IgD-negative memory B cell (primary cell): ENCODE data around the gene FTO. TPM values are rescaled to one million over a fixed set of nuclear protein-coding genes. Genes with fewer than 3 reads are reported as not detected.
"Not testable (repeated sequence)": the region's sequence is repeated elsewhere in the genome, so short reads cannot be mapped to it uniquely, and the experiment has no call there.

Experiments used
- H3K27ac Mint-ChIP-seq, 3 donors: one replicate each; pipeline ENCODE4 v1.8.0; 2020 to 2022; ENCODE audit warnings: mild to moderate bottlenecking in 3 of 3, mixed read lengths in 3 of 3, moderate library complexity in 1 of 3
- H3K27me3 Mint-ChIP-seq: one replicate; pipeline ENCODE4 v1.8.0; 2021; ENCODE audit warnings: mixed read lengths
- H3K36me3 Mint-ChIP-seq: one replicate; pipeline ENCODE4 v1.8.0; 2020; ENCODE audit warnings: mild to moderate bottlenecking, mixed read lengths
- H3K4me1 Mint-ChIP-seq, 3 donors: one replicate each; pipeline ENCODE4 v1.8.0; 2020 to 2022; ENCODE audit warnings: mixed read lengths in 3 of 3, mild to moderate bottlenecking in 1 of 3
- H3K4me3 Mint-ChIP-seq, 4 donors: one replicate each; pipeline ENCODE4 v1.8.0; 2020 to 2022; ENCODE audit warnings: mild to moderate bottlenecking in 4 of 4, mixed read lengths in 4 of 4, moderate library complexity in 3 of 4
- H3K9me3 Mint-ChIP-seq, 3 donors: one replicate each; pipeline ENCODE4 v1.8.0; 2020 to 2021; ENCODE audit warnings: mixed read lengths in 3 of 3, mild to moderate bottlenecking in 1 of 3
- polyA plus RNA-seq: library from polyadenylated mRNA; unstranded; fragments of 300-500 nt; fragmentation: Illumina TruSeq; gene quantifications from one replicate; pipeline ENCODE4 v1.2.3, GENCODE V29; 2021

FTO gene
- polyA plus RNA-seq, 1 donor from 2014 or later: 53.2 TPM

GRCh38 chr16:53882310-53882709 is 178.4 kb downstream of the FTO start:
- Mint-ChIP-seq H3K4me3 (no peak overlapping the region), H3K36me3 (peaks cover 18% of the 10 kb centered on the region), H3K9me3 (peaks cover 0 to 6% (median 2%) of the 10 kb centered on the region in 3 donors), H3K4me1 (peaks cover 0 to 1% (median 0%) of the 10 kb centered on the region in 3 donors), H3K27ac (no peak overlapping the region), H3K27me3 (no peaks in the 10 kb centered on the region)

GRCh38 chr16:53884748-53885147 is 180.8 kb downstream of the FTO start:
- peaks cover 22% of the 10 kb centered on the region for H3K36me3 Mint-ChIP-seq
- no peak overlapping the region for H3K4me3 Mint-ChIP-seq
- no peak overlapping the region for H3K27ac Mint-ChIP-seq
- H3K4me1 Mint-ChIP-seq: no peaks in the 10 kb centered on the region
- peaks cover 0 to 6% (median 2%) of the 10 kb centered on the region in 3 donors for H3K9me3 Mint-ChIP-seq
- H3K27me3 Mint-ChIP-seq: no peaks in the 10 kb centered on the region

- no peaks in the 10 kb centered on the region for H3K27me3 Mint-ChIP-seq
- H3K4me3 Mint-ChIP-seq: no peak overlapping the region
- no peaks in the 10 kb centered on the region for H3K4me1 Mint-ChIP-seq
- H3K36me3 Mint-ChIP-seq: peaks cover 25% of the 10 kb centered on the region
- no peak overlapping the region for H3K27ac Mint-ChIP-seq
- H3K9me3 Mint-ChIP-seq: peaks cover 0 to 6% (median 2%) of the 10 kb centered on the region in 3 donors
Measured at GRCh38 chr16:53886482-53887378, 182.8 kb downstream of the FTO start.

GRCh38 chr16:53888222-53888621 is 184.3 kb downstream of the FTO start:
- no peaks in the 10 kb centered on the region for H3K4me1 Mint-ChIP-seq
- H3K4me3 Mint-ChIP-seq: no peak overlapping the region
- H3K27me3 Mint-ChIP-seq: no peaks in the 10 kb centered on the region
- no peak overlapping the region for H3K27ac Mint-ChIP-seq
- peaks cover 23% of the 10 kb centered on the region for H3K36me3 Mint-ChIP-seq
- H3K9me3 Mint-ChIP-seq: peaks cover 0 to 6% (median 2%) of the 10 kb centered on the region in 3 donors

GRCh38 chr16:53890877-53891276 is 186.9 kb downstream of the FTO start:
- not testable (repeated sequence) for H3K4me1 Mint-ChIP-seq, H3K9me3 Mint-ChIP-seq, H3K27me3 Mint-ChIP-seq, H3K27ac Mint-ChIP-seq, H3K4me3 Mint-ChIP-seq
- H3K36me3 Mint-ChIP-seq: peaks cover 11% of the 10 kb centered on the region

- H3K9me3 Mint-ChIP-seq: peaks cover 0 to 5% (median 2%) of the 10 kb centered on the region in 3 donors
- H3K4me3 Mint-ChIP-seq: no peak overlapping the region
- no peak overlapping the region for H3K27ac Mint-ChIP-seq
- H3K4me1 Mint-ChIP-seq: no peaks in the 10 kb centered on the region
- H3K36me3 Mint-ChIP-seq: peaks cover 11% of the 10 kb centered on the region
- H3K27me3 Mint-ChIP-seq: no peaks in the 10 kb centered on the region
Measured at GRCh38 chr16:53891409-53892139, 187.6 kb downstream of the FTO start.

GRCh38 chr16:53892155-53892554 is 188.2 kb downstream of the FTO start:
- no peaks in the 10 kb centered on the region for H3K9me3 Mint-ChIP-seq
- H3K4me1 Mint-ChIP-seq: no peaks in the 10 kb centered on the region
- no peaks in the 10 kb centered on the region for H3K27me3 Mint-ChIP-seq
- no peak overlapping the region for H3K4me3 Mint-ChIP-seq
- no peak overlapping the region for H3K27ac Mint-ChIP-seq
- H3K36me3 Mint-ChIP-seq: peaks cover 9% of the 10 kb centered on the region

- Mint-ChIP-seq H3K27me3 (no peaks in the 10 kb centered on the region), H3K4me3 (no peak overlapping the region), H3K27ac (peak overlapping the region in 1 of 3 donors; percentile 32), H3K4me1 (no peaks in the 10 kb centered on the region), H3K36me3 (peaks cover 11% of the 10 kb centered on the region), H3K9me3 (no peaks in the 10 kb centered on the region)
Measured at GRCh38 chr16:53893731-53894435, 189.9 kb downstream of the FTO start.

- H3K27ac Mint-ChIP-seq: no peak overlapping the region
- H3K9me3 Mint-ChIP-seq: no peaks in the 10 kb centered on the region
- H3K4me3 Mint-ChIP-seq: no peak overlapping the region
Measured at GRCh38 chr16:53894686-53895085, 190.7 kb downstream of the FTO start.

GRCh38 chr16:53895433-53895832 is 191.5 kb downstream of the FTO start:
- H3K27ac Mint-ChIP-seq: no peak overlapping the region
- peaks cover 8% of the 10 kb centered on the region for H3K36me3 Mint-ChIP-seq
- no peaks in the 10 kb centered on the region for H3K9me3 Mint-ChIP-seq
- H3K27me3 Mint-ChIP-seq: no peaks in the 10 kb centered on the region
- no peak overlapping the region for H3K4me3 Mint-ChIP-seq
- no peaks in the 10 kb centered on the region for H3K4me1 Mint-ChIP-seq

More at GRCh38 chr16:53894686-53895085, 190.7 kb downstream of the FTO start:
- H3K36me3 Mint-ChIP-seq: peaks cover 8% of the 10 kb centered on the region
- H3K4me1 Mint-ChIP-seq: no peaks in the 10 kb centered on the region
- no peaks in the 10 kb centered on the region for H3K27me3 Mint-ChIP-seq

- H3K9me3 Mint-ChIP-seq: no peaks in the 10 kb centered on the region
- no peaks in the 10 kb centered on the region for H3K4me1 Mint-ChIP-seq
- peaks cover 8% of the 10 kb centered on the region for H3K36me3 Mint-ChIP-seq
- H3K27me3 Mint-ChIP-seq: no peaks in the 10 kb centered on the region
- H3K4me3 Mint-ChIP-seq: no peak overlapping the region
- no peak overlapping the region for H3K27ac Mint-ChIP-seq
Measured at GRCh38 chr16:53895851-53896250, 191.9 kb downstream of the FTO start.

GRCh38 chr16:53896722-53897121 is 192.8 kb downstream of the FTO start:
- no peak overlapping the region for H3K27ac Mint-ChIP-seq
- H3K36me3 Mint-ChIP-seq: peaks cover 8% of the 10 kb centered on the region
- peaks cover 0 to 5% (median 0%) of the 10 kb centered on the region in 3 donors for H3K4me1 Mint-ChIP-seq
- no peak overlapping the region for H3K4me3 Mint-ChIP-seq
- no peaks in the 10 kb centered on the region for H3K9me3 Mint-ChIP-seq
- H3K27me3 Mint-ChIP-seq: no peaks in the 10 kb centered on the region

GRCh38 chr16:53898993-53899392 is 195.0 kb downstream of the FTO start:
- H3K27me3 Mint-ChIP-seq: no peaks in the 10 kb centered on the region
- peaks cover 12% of the 10 kb centered on the region for H3K36me3 Mint-ChIP-seq
- H3K9me3 Mint-ChIP-seq: no peaks in the 10 kb centered on the region
- H3K4me3 Mint-ChIP-seq: no peak overlapping the region
- H3K4me1 Mint-ChIP-seq: peaks cover 0 to 5% (median 0%) of the 10 kb centered on the region in 3 donors
- H3K27ac Mint-ChIP-seq: no peak overlapping the region

GRCh38 chr16:53899431-53899830 is 195.5 kb downstream of the FTO start:
- Mint-ChIP-seq H3K27ac (no peak overlapping the region), H3K27me3 (no peaks in the 10 kb centered on the region), H3K36me3 (peaks cover 12% of the 10 kb centered on the region), H3K4me1 (peaks cover 0 to 5% (median 0%) of the 10 kb centered on the region in 3 donors), H3K4me3 (no peak overlapping the region), H3K9me3 (no peaks in the 10 kb centered on the region)

- no peaks in the 10 kb centered on the region for H3K27me3 Mint-ChIP-seq
- peaks cover 13% of the 10 kb centered on the region for H3K36me3 Mint-ChIP-seq
- no peaks in the 10 kb centered on the region for H3K9me3 Mint-ChIP-seq
- no peak overlapping the region for H3K27ac Mint-ChIP-seq
- peaks cover 0 to 5% (median 0%) of the 10 kb centered on the region in 3 donors for H3K4me1 Mint-ChIP-seq
- H3K4me3 Mint-ChIP-seq: no peak overlapping the region
Measured at GRCh38 chr16:53900667-53901066, 196.7 kb downstream of the FTO start.
